ENCODE results near the gene CCR6. TPM values are rescaled to one million over a fixed set of nuclear protein-coding genes. Genes with fewer than 3 reads are reported as not detected.
"Not testable (repeated sequence)": the region's sequence is repeated elsewhere in the genome, so short reads cannot be mapped to it uniquely, and the experiment has no call there.

CCR6 gene
- polyA plus RNA-seq, 2 of the 4 experiments (the other 2 are of a cell fraction), result 0.01 TPM; not detected in 1

GRCh38 chr6:167163476-167164011, 40.6 kb downstream of the CCR6 start:
- H3K9me3 ChIP-seq, result no peaks in the 10 kb centered on the region
- no peak for TF ChIP-seq CBX8 (IDR thresholded peaks at IDR 0.05)
- no peak for TF ChIP-seq HES2 (IDR thresholded peaks at IDR 0.05)
- no peak for TF ChIP-seq ZNF302 (CRISPR knock-in tag; IDR thresholded peaks at IDR 0.05)
- no peak for TF ChIP-seq SMC3 (IDR thresholded peaks at IDR 0.05)
- TF ChIP-seq ZC3H11A (IDR thresholded peaks at IDR 0.05), result no peak
- no peak for TF ChIP-seq EHF (CRISPR knock-in tag; IDR thresholded peaks at IDR 0.05)
- no peak for TF ChIP-seq EHMT2 (IDR thresholded peaks at IDR 0.05; ENCODE audit: low read depth)
- TF ChIP-seq HOXB13 (CRISPR knock-in tag; IDR thresholded peaks at IDR 0.05; ENCODE audit: low read depth), result no peak
- no peak for DNase-seq (ENCODE audit: low read depth in 1 of 2, low spot score in 1 of 2)
- H3K4me3 ChIP-seq, result no peak overlapping the region
- no peaks in the 10 kb centered on the region for H3K4me1 ChIP-seq
- H3K27ac ChIP-seq, result no peak overlapping the region
- FAIRE-seq, result no peak
- ChIA-PET CTCF (interaction anchor here (0.5 to 1.3 kb wide), 3 partner anchors 22 to 833 kb away, joined by 3 read pairs; no protein-coding TSS in a partner anchor), POLR2A (no interaction called here)
- WGBS (ENCODE audit: missing lambda C conversion rate), result 58% methylated on average over 9 of the region's 9 CpGs
- no peak overlapping the region for H3K4me2 ChIP-seq
- ATAC-seq, result no peak

- FAIRE-seq, result no peak
- WGBS (ENCODE audit: missing lambda C conversion rate), result 45% methylated on average over 3 of the region's 3 CpGs
Observed at GRCh38 chr6:167164261-167164660, 41.4 kb downstream of the CCR6 start.

DNA sequence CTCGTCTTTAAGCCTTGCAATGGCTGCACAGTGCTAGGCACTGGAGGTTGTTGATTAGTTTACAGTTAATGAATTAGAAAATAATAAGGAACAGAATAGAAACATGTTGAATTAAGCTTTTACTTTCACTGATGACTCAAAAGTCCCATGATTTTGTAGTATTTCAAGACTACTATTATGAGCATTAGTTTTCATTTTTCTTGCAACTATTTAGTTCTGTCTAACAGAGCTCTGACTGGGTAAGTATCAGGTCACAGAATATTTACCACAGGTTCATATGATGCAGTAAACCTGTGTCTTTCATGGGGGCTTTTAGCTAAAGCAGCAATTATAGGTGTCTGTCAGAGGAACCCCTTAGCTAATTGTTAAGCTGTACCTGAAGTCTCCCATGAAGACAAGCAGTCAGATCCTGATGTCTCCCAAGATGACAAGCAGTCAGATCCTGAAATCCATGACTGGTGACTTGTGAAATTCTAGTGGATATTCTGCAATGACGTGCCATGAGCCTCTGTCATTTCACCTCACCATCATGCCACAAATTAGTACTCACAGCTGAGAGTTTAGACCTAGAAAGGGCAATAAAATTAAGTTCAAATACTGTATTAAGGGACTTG, 43.1 kb downstream of the CCR6 start:
- no peak for ATAC-seq
- H3K9me3 ChIP-seq, result no peaks in the 10 kb centered on the region
- ChIA-PET CTCF (no interaction called here), POLR2A (no interaction called here)
- FAIRE-seq, result no peak
- H3K4me2 ChIP-seq, result no peak overlapping the region
- no peak overlapping the region for H3K27ac ChIP-seq
- WGBS (ENCODE audit: missing lambda C conversion rate), result 2% methylated on average over 2 of the region's 2 CpGs
- no peaks in the 10 kb centered on the region for H3K4me1 ChIP-seq
- no peak overlapping the region for H3K4me3 ChIP-seq
- TF ChIP-seq PHF8 (IDR thresholded peaks at IDR 0.05; ENCODE audit: borderline replicate concordance, low read depth) (no peak), ATOH8 (CRISPR knock-in tag; IDR thresholded peaks at IDR 0.05; ENCODE audit: low read depth) (no peak), NPAS2 (CRISPR knock-in tag; IDR thresholded peaks at IDR 0.05; ENCODE audit: borderline replicate concordance) (no peak), ESRRA (IDR thresholded peaks at IDR 0.05; ENCODE audit: borderline replicate concordance, low read length) (no peak), ZFP36 (IDR thresholded peaks at IDR 0.05; ENCODE audit: borderline replicate concordance, partially characterized antibody) (no peak), HDAC2 (IDR thresholded peaks at IDR 0.05) (no peak), RCOR1 (IDR thresholded peaks at IDR 0.05; ENCODE audit: low read depth, low read length) (no peak), HMGXB4 (CRISPR knock-in tag; IDR thresholded peaks at IDR 0.05; ENCODE audit: borderline replicate concordance) (no peak)
- TF ChIP-seq, protein P1, sequence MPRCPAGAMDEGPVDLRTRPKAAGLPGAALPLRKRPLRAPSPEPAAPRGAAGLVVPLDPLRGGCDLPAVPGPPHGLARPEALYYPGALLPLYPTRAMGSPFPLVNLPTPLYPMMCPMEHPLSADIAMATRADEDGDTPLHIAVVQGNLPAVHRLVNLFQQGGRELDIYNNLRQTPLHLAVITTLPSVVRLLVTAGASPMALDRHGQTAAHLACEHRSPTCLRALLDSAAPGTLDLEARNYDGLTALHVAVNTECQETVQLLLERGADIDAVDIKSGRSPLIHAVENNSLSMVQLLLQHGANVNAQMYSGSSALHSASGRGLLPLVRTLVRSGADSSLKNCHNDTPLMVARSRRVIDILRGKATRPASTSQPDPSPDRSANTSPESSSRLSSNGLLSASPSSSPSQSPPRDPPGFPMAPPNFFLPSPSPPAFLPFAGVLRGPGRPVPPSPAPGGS (IDR thresholded peaks at IDR 0.05), result no peak
- DNase-seq (ENCODE audit: low read depth in 1 of 2, low spot score in 1 of 2), result no peak

More at GRCh38 chr6:167164261-167164660, 41.4 kb downstream of the CCR6 start:
- H3K4me1 ChIP-seq, result no peaks in the 10 kb centered on the region
- no peaks in the 10 kb centered on the region for H3K9me3 ChIP-seq
- H3K4me3 ChIP-seq, result no peak overlapping the region
- H3K4me2 ChIP-seq, result no peak overlapping the region
- ChIA-PET CTCF (interaction anchor here (0.5 to 0.6 kb wide), 2 partner anchors 134 to 834 kb away, joined by 3 read pairs; no protein-coding TSS in a partner anchor), POLR2A (no interaction called here)
- TF ChIP-seq NFE2L2 (conservative IDR thresholded peaks at IDR 0.05; ENCODE audit: low read length) (no peak), EHMT2 (IDR thresholded peaks at IDR 0.05; ENCODE audit: low read depth) (no peak), ZNF302 (CRISPR knock-in tag; IDR thresholded peaks at IDR 0.05) (no peak), KDM5A (IDR thresholded peaks at IDR 0.05) (no peak), KDM1A (IDR thresholded peaks at IDR 0.05; ENCODE audit: low read depth) (no peak), HOXA7 (CRISPR knock-in tag; IDR thresholded peaks at IDR 0.05) (no peak), MAFK (IDR thresholded peaks at IDR 0.05; ENCODE audit: partially characterized antibody) (no peak), RCOR1 (IDR thresholded peaks at IDR 0.05; ENCODE audit: low read depth, low read length) (no peak), CHD2 (IDR thresholded peaks at IDR 0.05; ENCODE audit: low read length, partially characterized antibody) (no peak), HOXB13 (CRISPR knock-in tag; IDR thresholded peaks at IDR 0.05; ENCODE audit: low read depth) (no peak), ATOH8 (CRISPR knock-in tag; IDR thresholded peaks at IDR 0.05; ENCODE audit: low read depth) (no peak), JUN (IDR thresholded peaks at IDR 0.05) (no peak), ZC3H11A (IDR thresholded peaks at IDR 0.05) (no peak), EHF (CRISPR knock-in tag; IDR thresholded peaks at IDR 0.05) (no peak), POLR2AphosphoS2 (conservative IDR thresholded peaks at IDR 0.05; ENCODE audit: low read length) (no peak), HES2 (IDR thresholded peaks at IDR 0.05) (no peak)
- no peak for ATAC-seq
- no peak for DNase-seq (ENCODE audit: low read depth in 1 of 2, low spot score in 1 of 2)
- no peak overlapping the region for H3K27ac ChIP-seq

GRCh38 chr6:167167699-167168098, 44.8 kb downstream of the CCR6 start:
- CTCF ChIA-PET; H3K4me2 ChIP-seq; DNase-seq (ENCODE audit: low read depth in 1 of 2, low spot score in 1 of 2); POLR2A ChIA-PET; H3K27ac ChIP-seq; H3K4me3 ChIP-seq; H3K9me3 ChIP-seq; ATAC-seq; FAIRE-seq; H3K4me1 ChIP-seq: not testable (repeated sequence)
- 57% methylated on average over 4 of the region's 10 CpGs for whole genome bisulfite sequencing (ENCODE audit: missing lambda C conversion rate)
